ENCODE data around the gene SPEF2.

DNA sequence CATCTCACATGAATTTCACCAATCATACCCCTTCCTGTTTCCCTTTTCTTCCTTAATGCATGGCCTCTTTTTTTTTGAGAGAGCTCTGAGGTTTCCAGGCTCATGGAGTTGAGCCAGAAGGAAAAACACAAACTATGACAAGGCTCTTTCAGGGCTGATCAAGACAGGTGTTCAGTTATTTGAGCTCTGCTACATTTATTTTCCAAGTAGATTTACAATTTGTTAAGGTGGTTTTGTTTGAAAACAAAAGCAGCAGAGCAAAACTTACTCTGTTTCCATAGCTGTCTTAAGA, 176.6 kb downstream of the SPEF2 start:
- TF ChIP-seq, protein P1, sequence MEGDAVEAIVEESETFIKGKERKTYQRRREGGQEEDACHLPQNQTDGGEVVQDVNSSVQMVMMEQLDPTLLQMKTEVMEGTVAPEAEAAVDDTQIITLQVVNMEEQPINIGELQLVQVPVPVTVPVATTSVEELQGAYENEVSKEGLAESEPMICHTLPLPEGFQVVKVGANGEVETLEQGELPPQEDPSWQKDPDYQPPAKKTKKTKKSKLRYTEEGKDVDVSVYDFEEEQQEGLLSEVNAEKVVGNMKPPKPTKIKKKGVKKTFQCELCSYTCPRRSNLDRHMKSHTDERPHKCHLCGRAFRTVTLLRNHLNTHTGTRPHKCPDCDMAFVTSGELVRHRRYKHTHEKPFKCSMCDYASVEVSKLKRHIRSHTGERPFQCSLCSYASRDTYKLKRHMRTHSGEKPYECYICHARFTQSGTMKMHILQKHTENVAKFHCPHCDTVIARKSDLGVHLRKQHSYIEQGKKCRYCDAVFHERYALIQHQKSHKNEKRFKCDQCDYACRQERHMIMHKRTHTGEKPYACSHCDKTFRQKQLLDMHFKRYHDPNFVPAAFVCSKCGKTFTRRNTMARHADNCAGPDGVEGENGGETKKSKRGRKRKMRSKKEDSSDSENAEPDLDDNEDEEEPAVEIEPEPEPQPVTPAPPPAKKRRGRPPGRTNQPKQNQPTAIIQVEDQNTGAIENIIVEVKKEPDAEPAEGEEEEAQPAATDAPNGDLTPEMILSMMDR (IDR thresholded peaks at IDR 0.05; ENCODE audit: poor library complexity, severe bottlenecking): no peak
- TF ChIP-seq TAF1 (IDR thresholded peaks at IDR 0.05; ENCODE audit: low read depth) (no peak), EZH2 (IDR thresholded peaks at IDR 0.05; ENCODE audit: borderline replicate concordance, insufficient read depth, low read length, poor library complexity, severe bottlenecking) (no peak), POLR2AphosphoS5 (IDR thresholded peaks at IDR 0.05) (no peak), REST (IDR thresholded peaks at IDR 0.05; ENCODE audit: borderline replicate concordance) (no peak), EP300 (conservative IDR thresholded peaks at IDR 0.05; ENCODE audit: poor library complexity, severe bottlenecking) (no peak), SMC3 (conservative IDR thresholded peaks at IDR 0.05; ENCODE audit: poor library complexity) (no peak), MXI1 (conservative IDR thresholded peaks at IDR 0.05; ENCODE audit: poor library complexity, severe bottlenecking) (no peak), RAD21 (conservative IDR thresholded peaks at IDR 0.05) (no peak)

Measured in neural cell (in vitro differentiated cells).